ENCODE results near the gene CCL11. TPM values are rescaled to one million over a fixed set of nuclear protein-coding genes. Genes with fewer than 3 reads are reported as not detected.

The CCL11 gene
- total and polyA plus RNA-seq, 4 experiments from 2014 or later = not detected

DNA sequence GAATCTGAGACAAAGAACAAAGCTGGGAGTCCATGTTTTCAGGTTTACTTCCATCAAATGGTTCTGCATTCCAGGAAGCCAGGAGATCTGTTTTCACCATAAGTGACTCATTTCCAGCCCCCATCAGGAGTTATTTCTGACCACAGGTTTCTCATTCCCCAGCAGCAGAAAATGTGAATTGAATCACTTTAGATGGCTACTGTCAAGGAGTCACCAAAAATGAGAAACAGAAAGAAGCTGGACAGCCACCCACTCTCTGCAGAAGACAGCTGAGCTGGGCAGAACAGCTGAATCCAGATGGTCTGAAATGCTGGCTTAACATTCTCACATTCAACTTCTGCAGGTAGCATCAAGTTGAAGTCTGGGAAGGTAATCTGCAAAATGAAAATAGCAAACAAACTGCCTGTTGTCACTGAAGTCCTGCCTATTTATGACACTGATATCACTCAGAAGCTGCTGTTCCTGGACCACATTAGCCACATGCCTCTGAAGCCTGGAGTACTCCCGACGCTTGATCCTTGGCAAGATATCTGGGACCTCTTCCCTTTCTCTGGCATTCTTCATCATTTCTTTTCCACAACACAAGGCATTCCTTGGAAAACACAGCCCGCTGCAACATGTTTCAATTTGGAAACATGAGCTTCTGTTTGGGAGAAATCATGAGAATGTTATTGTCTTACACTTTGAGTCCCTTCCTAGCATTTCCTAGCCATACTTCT lies 15.3 kb downstream of the CCL11 start:
- no peaks in the 10 kb centered on the region for H3K4me1 Mint-ChIP-seq
- Histone ChIP-seq H3K27ac (ENCODE audit: low read depth, low read length) (no peak overlapping the region), H3K27me3 (ENCODE audit: insufficient read depth, low read length) (no peaks in the 10 kb centered on the region), H3K9me3 (ENCODE audit: control insufficient read depth in 1 of 2, low read length in 2 of 2) (no peaks in the 10 kb centered on the region), H3K36me3 (ENCODE audit: insufficient read depth, low read length) (no peaks in the 10 kb centered on the region), H3K4me1 (ENCODE audit: insufficient read depth, low read length) (no peaks in the 10 kb centered on the region), H3K4me3 (ENCODE audit: low read length in 2 of 2) (no peak overlapping the region)
- H3K9me3 Mint-ChIP-seq = peaks cover 0 to 10% (median 5%) of the 10 kb centered on the region in 8 donors
- ChIA-PET CTCF (ENCODE audit: partially characterized antibody) (no interaction called here), POLR2A (ENCODE audit: partially characterized antibody) (no interaction called here)
- H3K27me3 Mint-ChIP-seq = peaks cover 14 to 29% of the 10 kb centered on the region in 2 donors
- H3K36me3 Mint-ChIP-seq = no peaks in the 10 kb centered on the region
- H3K4me3 Mint-ChIP-seq = no peak overlapping the region
- intact Hi-C loops (cut with micrococcal nuclease) = no loop called here
- peak overlapping the region in 1 of 7 donors; percentile 22 for H3K27ac Mint-ChIP-seq
- no peak for DNase-seq

DNA sequence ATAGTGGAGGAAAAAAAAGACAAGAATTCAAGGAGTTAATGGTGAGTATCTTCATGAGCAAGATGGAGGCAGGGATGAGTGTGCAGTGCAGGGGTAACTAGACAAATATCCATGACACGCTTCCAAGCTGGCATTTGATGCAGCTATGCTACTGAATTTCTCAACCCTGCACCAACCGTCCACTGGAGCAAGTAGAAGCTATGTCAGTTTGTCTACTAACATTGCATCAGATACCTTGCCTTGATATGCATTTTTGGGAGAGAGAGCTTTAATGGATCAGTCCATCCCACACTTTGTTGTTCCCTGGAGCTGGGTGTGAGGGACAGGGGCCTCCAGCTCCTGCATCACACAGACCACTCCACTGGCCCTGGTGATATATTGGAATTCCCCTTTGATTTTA lies 16.4 kb downstream of the CCL11 start:
- Mint-ChIP-seq H3K27me3 (peaks cover 14 to 29% of the 10 kb centered on the region in 2 donors), H3K4me3 (no peak overlapping the region), H3K4me1 (no peaks in the 10 kb centered on the region), H3K9me3 (peaks cover 0 to 10% (median 4%) of the 10 kb centered on the region in 8 donors), H3K36me3 (no peaks in the 10 kb centered on the region), H3K27ac (no peak overlapping the region)
- H3K36me3 ChIP-seq (ENCODE audit: insufficient read depth, low read length) = no peaks in the 10 kb centered on the region
- H3K4me3 ChIP-seq (ENCODE audit: low read length in 2 of 2) = no peak overlapping the region
- ChIA-PET POLR2A (ENCODE audit: partially characterized antibody) (no interaction called here), CTCF (ENCODE audit: partially characterized antibody) (no interaction called here)
- H3K4me1 ChIP-seq (ENCODE audit: insufficient read depth, low read length) = no peaks in the 10 kb centered on the region
- no peak overlapping the region for H3K27ac ChIP-seq (ENCODE audit: low read depth, low read length)
- no peaks in the 10 kb centered on the region for H3K27me3 ChIP-seq (ENCODE audit: insufficient read depth, low read length)
- intact Hi-C loops (cut with micrococcal nuclease) = no loop called here
- no peak for DNase-seq
- H3K9me3 ChIP-seq (ENCODE audit: control insufficient read depth in 1 of 2, low read length in 2 of 2) = no peaks in the 10 kb centered on the region

DNA sequence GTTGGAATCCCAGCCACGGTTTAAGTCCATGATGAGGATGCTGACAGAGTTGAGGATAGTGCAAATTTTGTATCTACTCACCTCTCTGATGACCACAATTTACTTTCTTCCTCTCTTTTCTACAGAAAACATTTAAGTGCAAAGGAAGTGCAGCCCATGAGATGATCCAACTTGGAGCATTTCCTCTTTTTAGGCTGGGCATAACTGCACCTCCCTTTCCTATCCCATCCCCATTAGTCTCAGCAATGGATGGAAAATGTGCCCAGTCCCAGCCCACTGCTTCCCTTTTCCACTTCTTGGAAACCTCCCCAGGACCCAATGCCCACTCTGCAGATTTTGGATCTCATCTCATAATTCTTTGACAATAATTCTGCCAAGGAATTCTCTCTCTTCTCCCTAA lies 17.1 kb downstream of the CCL11 start:
- intact Hi-C loops (cut with micrococcal nuclease) = no loop called here
- H3K9me3 Mint-ChIP-seq = peaks cover 0 to 10% (median 4%) of the 10 kb centered on the region in 8 donors
- no peaks in the 10 kb centered on the region for H3K4me1 ChIP-seq (ENCODE audit: insufficient read depth, low read length)
- DNase-seq = no peak
- no peaks in the 10 kb centered on the region for H3K36me3 ChIP-seq (ENCODE audit: insufficient read depth, low read length)
- H3K27ac Mint-ChIP-seq = no peak overlapping the region
- H3K27ac ChIP-seq (ENCODE audit: low read depth, low read length) = no peak overlapping the region
- H3K36me3 Mint-ChIP-seq = no peaks in the 10 kb centered on the region
- peaks cover 14 to 29% of the 10 kb centered on the region in 2 donors for H3K27me3 Mint-ChIP-seq
- no peaks in the 10 kb centered on the region for H3K9me3 ChIP-seq (ENCODE audit: control insufficient read depth in 1 of 2, low read length in 2 of 2)
- no peak overlapping the region for H3K4me3 ChIP-seq (ENCODE audit: low read length in 2 of 2)
- no peaks in the 10 kb centered on the region for H3K27me3 ChIP-seq (ENCODE audit: insufficient read depth, low read length)
- H3K4me1 Mint-ChIP-seq = no peaks in the 10 kb centered on the region
- no peak overlapping the region for H3K4me3 Mint-ChIP-seq
- CTCF ChIA-PET (ENCODE audit: partially characterized antibody) = no interaction called here
- POLR2A ChIA-PET (ENCODE audit: partially characterized antibody) = no interaction called here

DNA sequence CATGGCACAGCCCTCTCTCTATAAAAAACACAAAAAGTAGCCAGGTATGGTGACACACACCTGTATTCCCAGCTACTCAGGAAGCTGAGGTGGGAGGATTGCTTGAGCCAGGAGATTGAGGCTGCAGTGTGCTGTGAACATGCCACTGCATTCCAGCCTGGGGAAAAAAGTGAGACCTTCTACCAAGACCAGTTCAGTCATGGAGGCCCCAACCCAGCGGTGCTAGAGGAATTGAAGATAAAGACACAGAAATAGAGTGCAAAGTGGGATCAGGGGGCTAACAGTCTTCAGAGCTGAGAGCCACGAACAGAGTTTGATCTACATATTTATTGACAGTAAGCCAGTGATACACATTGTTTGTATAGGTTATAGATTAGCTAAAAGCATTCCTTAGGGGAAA lies 18.1 kb downstream of the CCL11 start:
- Mint-ChIP-seq H3K27me3 (peaks cover 14 to 25% of the 10 kb centered on the region in 2 donors), H3K4me1 (no peaks in the 10 kb centered on the region)

DNA sequence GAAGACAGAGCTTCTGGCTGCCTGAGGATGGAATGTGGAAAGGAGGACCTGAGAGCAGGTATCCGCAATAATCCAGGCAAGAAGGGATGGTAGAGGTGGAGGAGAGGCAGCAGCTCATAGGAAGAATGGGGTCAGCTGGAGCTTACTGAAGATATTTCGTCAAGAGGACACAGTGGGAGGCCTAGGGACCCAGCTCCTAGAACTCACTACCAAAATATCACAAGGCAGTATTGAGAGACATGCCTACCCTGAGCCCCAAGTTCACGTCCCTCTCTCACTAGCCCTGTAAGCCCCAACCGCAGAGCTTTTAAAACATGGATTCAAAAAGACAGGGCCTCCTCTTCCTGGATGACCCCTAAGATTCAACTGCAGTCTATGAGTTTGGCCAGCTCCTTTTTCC lies 19.5 kb downstream of the CCL11 start:
- Histone ChIP-seq H3K27ac (ENCODE audit: low read depth, low read length) (no peak overlapping the region), H3K4me1 (ENCODE audit: insufficient read depth, low read length) (no peaks in the 10 kb centered on the region), H3K9me3 (ENCODE audit: control insufficient read depth in 1 of 2, low read length in 2 of 2) (no peaks in the 10 kb centered on the region), H3K36me3 (ENCODE audit: insufficient read depth, low read length) (no peaks in the 10 kb centered on the region), H3K27me3 (ENCODE audit: insufficient read depth, low read length) (no peaks in the 10 kb centered on the region), H3K4me3 (ENCODE audit: low read length in 2 of 2) (no peak overlapping the region)
- H3K36me3 Mint-ChIP-seq = no peaks in the 10 kb centered on the region
- ChIA-PET POLR2A (ENCODE audit: partially characterized antibody) (no interaction called here), CTCF (ENCODE audit: partially characterized antibody) (interaction anchor here (1.1 kb wide), 1 partner anchor 12 kb away, joined by 3 read pairs; no protein-coding TSS in a partner anchor)
- H3K4me1 Mint-ChIP-seq = no peaks in the 10 kb centered on the region
- intact Hi-C loops (cut with micrococcal nuclease) = no loop called here
- no peak for DNase-seq
- no peak overlapping the region for H3K27ac Mint-ChIP-seq
- peaks cover 6 to 15% of the 10 kb centered on the region in 2 donors for H3K27me3 Mint-ChIP-seq
- H3K9me3 Mint-ChIP-seq = no peaks in the 10 kb centered on the region
- no peak overlapping the region for H3K4me3 Mint-ChIP-seq

More for the DNA sequence above, 18.1 kb downstream of the CCL11 start:
- Mint-ChIP-seq H3K4me3 (no peak overlapping the region), H3K9me3 (peaks cover 0 to 5% (median under 1%) of the 10 kb centered on the region in 8 donors), H3K36me3 (no peaks in the 10 kb centered on the region), H3K27ac (no peak overlapping the region)
- Histone ChIP-seq H3K27me3 (ENCODE audit: insufficient read depth, low read length) (no peaks in the 10 kb centered on the region), H3K4me3 (ENCODE audit: low read length in 2 of 2) (no peak overlapping the region), H3K9me3 (ENCODE audit: control insufficient read depth in 1 of 2, low read length in 2 of 2) (no peaks in the 10 kb centered on the region), H3K36me3 (ENCODE audit: insufficient read depth, low read length) (no peaks in the 10 kb centered on the region), H3K4me1 (ENCODE audit: insufficient read depth, low read length) (no peaks in the 10 kb centered on the region), H3K27ac (ENCODE audit: low read depth, low read length) (no peak overlapping the region)
- POLR2A ChIA-PET (ENCODE audit: partially characterized antibody) = no interaction called here
- CTCF ChIA-PET (ENCODE audit: partially characterized antibody) = no interaction called here
- intact Hi-C loops (cut with micrococcal nuclease) = no loop called here
- DNase-seq = no peak

DNA sequence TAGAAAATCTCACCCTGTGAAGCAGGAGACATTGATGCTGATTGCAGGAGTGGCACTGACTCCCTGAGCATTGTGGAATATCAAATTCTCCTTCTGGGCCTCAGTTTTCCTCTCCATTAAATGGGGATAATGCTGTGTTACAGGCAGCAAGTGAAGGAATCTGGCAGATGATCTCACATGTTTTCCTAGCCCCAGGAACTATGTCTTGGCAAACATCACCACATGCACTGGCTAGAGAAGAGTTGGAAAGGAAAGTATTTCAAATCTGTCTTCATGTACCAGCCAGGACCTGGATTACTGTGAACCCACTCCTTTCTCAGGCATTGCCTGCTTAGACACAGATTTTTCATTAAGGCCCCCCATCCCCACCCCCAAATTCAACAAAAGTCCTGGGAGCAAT lies 20.1 kb downstream of the CCL11 start:
- Histone ChIP-seq H3K4me3 (ENCODE audit: low read length in 2 of 2) (no peak overlapping the region), H3K36me3 (ENCODE audit: insufficient read depth, low read length) (no peaks in the 10 kb centered on the region), H3K27ac (ENCODE audit: low read depth, low read length) (no peak overlapping the region), H3K9me3 (ENCODE audit: control insufficient read depth in 1 of 2, low read length in 2 of 2) (no peaks in the 10 kb centered on the region), H3K4me1 (ENCODE audit: insufficient read depth, low read length) (no peaks in the 10 kb centered on the region), H3K27me3 (ENCODE audit: insufficient read depth, low read length) (no peaks in the 10 kb centered on the region)
- H3K27ac Mint-ChIP-seq = no peak overlapping the region
- DNase-seq = no peak
- H3K9me3 Mint-ChIP-seq = no peaks in the 10 kb centered on the region
- no peak overlapping the region for H3K4me3 Mint-ChIP-seq
- peaks cover 6 to 15% of the 10 kb centered on the region in 2 donors for H3K27me3 Mint-ChIP-seq
- no peaks in the 10 kb centered on the region for H3K4me1 Mint-ChIP-seq
- no peaks in the 10 kb centered on the region for H3K36me3 Mint-ChIP-seq
- CTCF ChIA-PET (ENCODE audit: partially characterized antibody) = interaction anchor here (1.1 kb wide), 1 partner anchor 12 kb away, joined by 3 read pairs; no protein-coding TSS in a partner anchor
- POLR2A ChIA-PET (ENCODE audit: partially characterized antibody) = no interaction called here
- intact Hi-C loops (cut with micrococcal nuclease) = no loop called here

DNA sequence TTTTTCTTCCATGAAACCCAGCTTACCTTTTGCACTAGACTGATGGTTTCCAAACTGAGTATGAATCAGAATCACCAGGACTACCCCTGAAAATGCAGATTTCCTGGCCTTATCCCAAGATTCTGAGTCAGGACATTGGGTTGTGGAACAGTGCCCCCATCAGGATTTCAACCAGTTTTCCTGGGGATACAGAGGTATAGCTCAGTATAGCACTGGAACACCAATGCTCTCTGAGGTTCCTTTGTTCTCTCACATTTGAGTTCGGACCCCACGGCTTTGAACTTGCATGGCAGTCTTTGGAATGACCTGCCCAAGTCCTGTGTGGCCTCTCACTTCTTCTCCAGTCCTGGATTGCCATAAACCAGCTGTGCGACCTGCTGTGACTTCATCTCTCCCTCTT lies 20.9 kb downstream of the CCL11 start:
- Histone ChIP-seq H3K27ac (ENCODE audit: low read depth, low read length) (no peak overlapping the region), H3K27me3 (ENCODE audit: insufficient read depth, low read length) (no peaks in the 10 kb centered on the region), H3K4me3 (ENCODE audit: low read length in 2 of 2) (no peak overlapping the region), H3K36me3 (ENCODE audit: insufficient read depth, low read length) (no peaks in the 10 kb centered on the region), H3K4me1 (ENCODE audit: insufficient read depth, low read length) (no peaks in the 10 kb centered on the region), H3K9me3 (ENCODE audit: control insufficient read depth in 1 of 2, low read length in 2 of 2) (no peaks in the 10 kb centered on the region)
- intact Hi-C loops (cut with micrococcal nuclease) = no loop called here
- Mint-ChIP-seq H3K4me1 (no peaks in the 10 kb centered on the region), H3K36me3 (no peaks in the 10 kb centered on the region), H3K27me3 (peaks cover 6 to 11% of the 10 kb centered on the region in 2 donors), H3K4me3 (no peak overlapping the region), H3K9me3 (no peaks in the 10 kb centered on the region), H3K27ac (no peak overlapping the region)
- ChIA-PET CTCF (ENCODE audit: partially characterized antibody) (no interaction called here), POLR2A (ENCODE audit: partially characterized antibody) (no interaction called here)
- no peak for DNase-seq

All from CD4-positive, alpha-beta memory T cell (primary cell).